Measurements from ENCODE around the gene GPR137C. TPM values are rescaled to one million over a fixed set of nuclear protein-coding genes. Genes with fewer than 3 reads are reported as not detected.
"Not testable (repeated sequence)": the region's sequence is repeated elsewhere in the genome, so short reads cannot be mapped to it uniquely, and the experiment has no call there.

The GPR137C gene
- polyA plus RNA-seq, 1 donor: 4.2 TPM

GRCh38 chr14:52563120-52563519 lies 10.5 kb downstream of the GPR137C start:
- no peak for DNase-seq (ENCODE audit: low read depth)

GRCh38 chr14:52568454-52568853 lies 15.8 kb downstream of the GPR137C start:
- not testable (repeated sequence) for DNase-seq (ENCODE audit: low read depth)

- DNase-seq (ENCODE audit: low read depth): no peak
Measured at GRCh38 chr14:52575858-52576257, 23.2 kb downstream of the GPR137C start.

- no peak for DNase-seq (ENCODE audit: low read depth)
Measured at GRCh38 chr14:52583544-52583943, 30.9 kb downstream of the GPR137C start.

- DNase-seq (ENCODE audit: low read depth): no peak
Measured at GRCh38 chr14:52589646-52590045, 37.0 kb downstream of the GPR137C start.

GRCh38 chr14:52590318-52590717 lies 37.7 kb downstream of the GPR137C start:
- DNase-seq (ENCODE audit: low read depth): no peak

GRCh38 chr14:52596320-52596719 lies 43.7 kb downstream of the GPR137C start:
- DNase-seq (ENCODE audit: low read depth): no peak

- DNase-seq (ENCODE audit: low read depth): no peak
Measured at GRCh38 chr14:52596861-52597260, 44.2 kb downstream of the GPR137C start.

GRCh38 chr14:52598568-52598967 lies 45.9 kb downstream of the GPR137C start:
- DNase-seq (ENCODE audit: low read depth): no peak

GRCh38 chr14:52599974-52600373 lies 47.3 kb downstream of the GPR137C start:
- DNase-seq (ENCODE audit: low read depth): no peak

GRCh38 chr14:52602131-52602530 lies 49.5 kb downstream of the GPR137C start:
- DNase-seq (ENCODE audit: low read depth): no peak

- no peak for DNase-seq (ENCODE audit: low read depth)
Measured at GRCh38 chr14:52607061-52607460, 54.4 kb downstream of the GPR137C start.

- no peak for DNase-seq (ENCODE audit: low read depth)
Measured at GRCh38 chr14:52609445-52610044, 56.9 kb downstream of the GPR137C start.

- DNase-seq (ENCODE audit: low read depth): no peak
Measured at GRCh38 chr14:52610187-52610586, 57.6 kb downstream of the GPR137C start.

GRCh38 chr14:52618602-52619001 lies 66.0 kb downstream of the GPR137C start:
- DNase-seq (ENCODE audit: low read depth): no peak

GRCh38 chr14:52619687-52620086 lies 67.1 kb downstream of the GPR137C start:
- DNase-seq (ENCODE audit: low read depth): no peak

GRCh38 chr14:52640137-52640536 lies 87.5 kb downstream of the GPR137C start:
- DNase-seq (ENCODE audit: low read depth): no peak

GRCh38 chr14:52641745-52642144 lies 89.1 kb downstream of the GPR137C start:
- no peak for DNase-seq (ENCODE audit: low read depth)

GRCh38 chr14:52649511-52649910 lies 96.9 kb downstream of the GPR137C start:
- DNase-seq (ENCODE audit: low read depth): no peak

- DNase-seq (ENCODE audit: low read depth): no peak
Measured at GRCh38 chr14:52650774-52651173, 98.1 kb downstream of the GPR137C start.

- DNase-seq (ENCODE audit: low read depth): no peak
Measured at GRCh38 chr14:52656905-52657304, 104.3 kb downstream of the GPR137C start.

GRCh38 chr14:52660325-52660724 lies 107.7 kb downstream of the GPR137C start:
- DNase-seq (ENCODE audit: low read depth): no peak

- no peak for DNase-seq (ENCODE audit: low read depth)
Measured at GRCh38 chr14:52660832-52661231, 108.2 kb downstream of the GPR137C start.

- no peak for DNase-seq (ENCODE audit: low read depth)
Measured at GRCh38 chr14:52661314-52661713, 108.7 kb downstream of the GPR137C start.
